ENCODE results near the gene SLC6A4. TPM values are rescaled to one million over a fixed set of nuclear protein-coding genes. Genes with fewer than 3 reads are reported as not detected.

SLC6A4 gene
- 0.22 TPM for polyA plus RNA-seq (2013)

DNA sequence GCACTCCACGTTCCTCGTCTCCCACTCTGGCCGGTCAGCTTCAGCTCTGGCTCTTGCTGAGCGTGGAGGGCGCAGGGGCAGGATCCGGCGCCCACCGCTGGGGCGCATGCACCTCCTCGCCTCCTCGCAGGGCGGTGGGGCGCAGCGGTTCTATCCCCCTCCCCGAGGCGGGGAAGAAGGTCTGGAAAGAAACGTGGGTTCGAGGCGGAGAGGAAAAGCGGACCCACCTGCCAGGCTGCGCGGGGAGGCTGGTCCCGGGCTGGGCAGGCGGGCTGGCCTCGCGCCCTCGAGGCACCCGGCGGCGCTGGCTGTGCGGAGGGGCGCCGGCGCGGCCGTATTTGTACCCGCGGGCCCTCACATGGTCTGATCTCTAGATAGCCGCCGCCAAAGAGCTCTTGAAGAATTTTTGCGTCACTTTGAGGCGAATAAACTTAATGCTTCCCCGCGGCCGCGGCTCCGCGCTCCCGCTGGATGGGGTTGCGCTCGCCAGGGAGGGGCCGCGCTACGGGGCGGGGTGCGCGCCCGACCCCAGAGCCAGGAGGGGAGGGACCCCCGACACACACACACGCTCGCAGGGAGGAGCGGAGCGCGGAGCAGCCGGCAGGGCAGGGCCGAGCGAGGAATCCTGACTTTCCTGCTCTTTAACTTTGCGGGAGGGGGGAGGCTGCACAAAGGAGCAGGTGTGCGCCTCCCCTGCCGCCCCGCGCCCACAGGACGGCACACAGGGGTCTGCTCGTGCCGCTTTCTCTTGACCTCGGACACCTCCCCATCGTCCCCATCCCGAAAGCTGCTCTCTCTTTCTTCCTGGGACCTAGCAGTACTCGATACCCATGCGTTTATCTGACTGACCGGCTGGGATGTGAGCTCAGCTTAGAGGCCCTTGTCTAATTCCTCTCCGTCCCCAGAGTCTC is at the start of gene SLC6A4:
TSS of gene SLC6A4 (minus strand) at position 312 of the 911 bp plus-strand sequence. CDS start 13,739 bp downstream, outside the sequence.
- Histone ChIP-seq H3K4me1 (ENCODE audit: control extremely low read depth in 1 of 4, control insufficient read depth in 4 of 4, insufficient read depth in 4 of 4, low read length in 3 of 4) (peaks cover 0 to 33% (median 26%) of the 10 kb centered on the region in 4 experiments), H3K27me3 (replicated peaks in 2 of 5; ENCODE audit: control insufficient read depth in 4 of 5, insufficient read depth in 5 of 5, low read length in 4 of 5) (peaks cover 10 to 81% (median 43%) of the 10 kb centered on the region in 5 experiments), H3K36me3 (ENCODE audit: control insufficient read depth in 4 of 4, insufficient read depth in 4 of 4, low read length in 3 of 4) (no peaks in the 10 kb centered on the region), H3K4me3 (ENCODE audit: control insufficient read depth in 1 of 7, extremely low read depth in 1 of 7, insufficient read depth in 4 of 7, low read depth in 2 of 7, low read length in 6 of 7) (peak within 1 kb of the TSS in 6 of 7 experiments; percentile 38 to 73 (median 52)), H3K27ac (ENCODE audit: insufficient read depth in 1 of 2, low read depth in 1 of 2, low read length in 2 of 2, poor library complexity in 1 of 2, severe bottlenecking in 2 of 2) (no peak within 1 kb of the TSS), H3K9me3 (ENCODE audit: control extremely low read depth in 1 of 5, control insufficient read depth in 4 of 5, insufficient read depth in 2 of 5, low read depth in 1 of 5, low read length in 4 of 5) (peaks cover 0 to 2% (median 0%) of the 10 kb centered on the region in 5 experiments)
- ChIA-PET POLR2A (interaction anchor here (0.6 kb wide), 1 partner anchor 69 kb away, joined by 5 read pairs; no protein-coding TSS in a partner anchor), CTCF (interaction anchor here (0.9 to 1.1 kb wide), 3 partner anchors 21 to 110 kb away, joined by 3 read pairs; no protein-coding TSS in a partner anchor)
- 4% methylated on average over 66 of the region's 82 CpGs for WGBS (ENCODE audit: insufficient coverage)
- peak in 2 of 3 donors; percentile 31 to 55 for DNase-seq

DNA sequence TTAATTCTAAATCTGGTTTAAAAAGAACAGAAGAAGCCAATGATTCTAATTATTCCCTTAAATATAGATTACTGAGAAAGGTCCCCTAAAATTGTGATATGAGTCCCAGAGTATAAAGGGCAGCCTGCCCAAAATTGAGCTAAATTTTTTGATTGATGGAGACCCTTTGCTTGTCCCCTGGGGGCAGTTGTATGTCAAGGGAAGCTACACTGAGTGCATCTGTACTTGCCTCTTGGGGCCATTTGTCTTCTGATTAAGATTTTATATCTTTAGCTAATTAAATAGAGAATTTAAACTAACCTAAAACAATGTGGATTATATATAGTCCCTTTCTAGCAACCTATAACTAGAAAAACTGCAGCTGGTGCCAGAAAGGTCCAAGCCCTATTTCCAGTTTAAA is 43.7 kb upstream of the SLC6A4 start:
- POLR2A ChIA-PET = no interaction called here
- DNase-seq = no peak
- peaks cover 10 to 77% (median 40%) of the 10 kb centered on the region in 4 experiments for H3K36me3 ChIP-seq (ENCODE audit: control insufficient read depth in 4 of 4, insufficient read depth in 4 of 4, low read length in 3 of 4)

DNA sequence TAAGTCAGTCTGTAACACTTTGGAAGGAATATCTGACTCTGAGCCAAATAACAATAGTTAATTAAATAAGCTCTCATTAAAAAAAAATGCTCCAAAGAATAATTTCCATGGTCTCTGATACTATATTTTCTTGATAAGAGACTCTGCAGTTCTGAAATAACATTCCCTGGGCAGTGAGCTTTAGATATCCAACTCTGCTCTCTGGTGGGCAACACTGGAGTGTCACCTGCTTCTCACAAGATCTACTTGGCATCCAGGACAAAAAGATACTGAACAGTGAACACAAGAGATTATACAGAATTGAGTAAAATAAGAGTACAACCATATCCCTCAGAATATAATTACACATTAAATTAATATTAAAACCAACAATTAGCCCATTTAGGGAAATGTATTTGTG is 42.5 kb upstream of the SLC6A4 start:
- H3K9me3 ChIP-seq (ENCODE audit: control extremely low read depth in 1 of 5, control insufficient read depth in 4 of 5, insufficient read depth in 2 of 5, low read depth in 1 of 5, low read length in 4 of 5) = no peaks in the 10 kb centered on the region
- DNase-seq = peak; percentile 50 to 77 (median 71)
- peaks cover 15 to 79% (median 45%) of the 10 kb centered on the region in 4 experiments for H3K36me3 ChIP-seq (ENCODE audit: control insufficient read depth in 4 of 4, insufficient read depth in 4 of 4, low read length in 3 of 4)
- ChIA-PET POLR2A (no interaction called here), CTCF (interaction anchor here (0.6 to 1.8 kb wide), 8 partner anchors 18 to 181 kb away, joined by 3 to 5 read pairs (median 4); no protein-coding TSS in a partner anchor)
- no peak overlapping the region for H3K27ac ChIP-seq (ENCODE audit: insufficient read depth in 1 of 2, low read depth in 1 of 2, low read length in 2 of 2, poor library complexity in 1 of 2, severe bottlenecking in 2 of 2)
- no peaks in the 10 kb centered on the region for H3K4me1 ChIP-seq (ENCODE audit: control extremely low read depth in 1 of 4, control insufficient read depth in 4 of 4, insufficient read depth in 4 of 4, low read length in 3 of 4)
- no peak overlapping the region for H3K4me3 ChIP-seq (ENCODE audit: control insufficient read depth in 1 of 7, extremely low read depth in 1 of 7, insufficient read depth in 4 of 7, low read depth in 2 of 7, low read length in 6 of 7)
- no peaks in the 10 kb centered on the region for H3K27me3 ChIP-seq (replicated peaks in 2 of 5; ENCODE audit: control insufficient read depth in 4 of 5, insufficient read depth in 5 of 5, low read length in 4 of 5)

More for the DNA sequence above, 43.7 kb upstream of the SLC6A4 start:
- Histone ChIP-seq H3K9me3 (ENCODE audit: control extremely low read depth in 1 of 5, control insufficient read depth in 4 of 5, insufficient read depth in 2 of 5, low read depth in 1 of 5, low read length in 4 of 5) (no peaks in the 10 kb centered on the region), H3K27ac (ENCODE audit: insufficient read depth in 1 of 2, low read depth in 1 of 2, low read length in 2 of 2, poor library complexity in 1 of 2, severe bottlenecking in 2 of 2) (no peak overlapping the region), H3K4me1 (ENCODE audit: control extremely low read depth in 1 of 4, control insufficient read depth in 4 of 4, insufficient read depth in 4 of 4, low read length in 3 of 4) (no peaks in the 10 kb centered on the region), H3K27me3 (replicated peaks in 2 of 5; ENCODE audit: control insufficient read depth in 4 of 5, insufficient read depth in 5 of 5, low read length in 4 of 5) (no peaks in the 10 kb centered on the region), H3K4me3 (ENCODE audit: control insufficient read depth in 1 of 7, extremely low read depth in 1 of 7, insufficient read depth in 4 of 7, low read depth in 2 of 7, low read length in 6 of 7) (no peak overlapping the region)
- CTCF ChIA-PET = interaction anchor here (0.7 to 2.4 kb wide), 7 partner anchors 12 to 174 kb away, joined by 3 to 16 read pairs (median 4); partner anchors contain the start of gene BLMH

- WGBS (ENCODE audit: insufficient coverage) = 80% methylated on average over 1 of the region's 2 CpGs
- H3K4me1 ChIP-seq (ENCODE audit: control extremely low read depth in 1 of 4, control insufficient read depth in 4 of 4, insufficient read depth in 4 of 4, low read length in 3 of 4) = no peaks in the 10 kb centered on the region
- no peak overlapping the region for H3K27ac ChIP-seq (ENCODE audit: insufficient read depth in 1 of 2, low read depth in 1 of 2, low read length in 2 of 2, poor library complexity in 1 of 2, severe bottlenecking in 2 of 2)
- no peak for DNase-seq
- H3K27me3 ChIP-seq (replicated peaks in 2 of 5; ENCODE audit: control insufficient read depth in 4 of 5, insufficient read depth in 5 of 5, low read length in 4 of 5) = no peaks in the 10 kb centered on the region
- peaks cover 30 to 82% (median 48%) of the 10 kb centered on the region in 4 experiments for H3K36me3 ChIP-seq (ENCODE audit: control insufficient read depth in 4 of 4, insufficient read depth in 4 of 4, low read length in 3 of 4)
- CTCF ChIA-PET = no interaction called here
- no peaks in the 10 kb centered on the region for H3K9me3 ChIP-seq (ENCODE audit: control extremely low read depth in 1 of 5, control insufficient read depth in 4 of 5, insufficient read depth in 2 of 5, low read depth in 1 of 5, low read length in 4 of 5)
- H3K4me3 ChIP-seq (ENCODE audit: control insufficient read depth in 1 of 7, extremely low read depth in 1 of 7, insufficient read depth in 4 of 7, low read depth in 2 of 7, low read length in 6 of 7) = no peak overlapping the region
- POLR2A ChIA-PET = no interaction called here
Measured at GRCh38 chr17:30275911-30276310, 40.4 kb upstream of the SLC6A4 start.

GRCh38 chr17:30274887-30275286 is 39.4 kb upstream of the SLC6A4 start:
- no peak overlapping the region for H3K27ac ChIP-seq (ENCODE audit: insufficient read depth in 1 of 2, low read depth in 1 of 2, low read length in 2 of 2, poor library complexity in 1 of 2, severe bottlenecking in 2 of 2)
- H3K27me3 ChIP-seq (replicated peaks in 2 of 5; ENCODE audit: control insufficient read depth in 4 of 5, insufficient read depth in 5 of 5, low read length in 4 of 5) = no peaks in the 10 kb centered on the region
- ChIA-PET CTCF (no interaction called here), POLR2A (no interaction called here)
- no peaks in the 10 kb centered on the region for H3K4me1 ChIP-seq (ENCODE audit: control extremely low read depth in 1 of 4, control insufficient read depth in 4 of 4, insufficient read depth in 4 of 4, low read length in 3 of 4)
- no peak for DNase-seq
- H3K4me3 ChIP-seq (ENCODE audit: control insufficient read depth in 1 of 7, extremely low read depth in 1 of 7, insufficient read depth in 4 of 7, low read depth in 2 of 7, low read length in 6 of 7) = no peak overlapping the region
- H3K9me3 ChIP-seq (ENCODE audit: control extremely low read depth in 1 of 5, control insufficient read depth in 4 of 5, insufficient read depth in 2 of 5, low read depth in 1 of 5, low read length in 4 of 5) = no peaks in the 10 kb centered on the region
- no CpG with 5 or more reads among the region's 3 CpGs for WGBS (ENCODE audit: insufficient coverage)
- peaks cover 28 to 76% (median 46%) of the 10 kb centered on the region in 4 experiments for H3K36me3 ChIP-seq (ENCODE audit: control insufficient read depth in 4 of 4, insufficient read depth in 4 of 4, low read length in 3 of 4)

- H3K27ac ChIP-seq (ENCODE audit: insufficient read depth in 1 of 2, low read depth in 1 of 2, low read length in 2 of 2, poor library complexity in 1 of 2, severe bottlenecking in 2 of 2) = no peak overlapping the region
- ChIA-PET POLR2A (no interaction called here), CTCF (interaction anchor here (0.7 to 1.6 kb wide), 3 partner anchors 23 to 148 kb away, joined by 3 to 5 read pairs (median 4); no protein-coding TSS in a partner anchor)
- 100% methylated on average over 2 of the region's 6 CpGs for WGBS (ENCODE audit: insufficient coverage)
- no peaks in the 10 kb centered on the region for H3K9me3 ChIP-seq (ENCODE audit: control extremely low read depth in 1 of 5, control insufficient read depth in 4 of 5, insufficient read depth in 2 of 5, low read depth in 1 of 5, low read length in 4 of 5)
- H3K36me3 ChIP-seq (ENCODE audit: control insufficient read depth in 4 of 4, insufficient read depth in 4 of 4, low read length in 3 of 4) = peaks cover 23 to 68% (median 42%) of the 10 kb centered on the region in 4 experiments
- H3K4me3 ChIP-seq (ENCODE audit: control insufficient read depth in 1 of 7, extremely low read depth in 1 of 7, insufficient read depth in 4 of 7, low read depth in 2 of 7, low read length in 6 of 7) = no peak overlapping the region
- no peaks in the 10 kb centered on the region for H3K4me1 ChIP-seq (ENCODE audit: control extremely low read depth in 1 of 4, control insufficient read depth in 4 of 4, insufficient read depth in 4 of 4, low read length in 3 of 4)
- no peak for DNase-seq
- no peaks in the 10 kb centered on the region for H3K27me3 ChIP-seq (replicated peaks in 2 of 5; ENCODE audit: control insufficient read depth in 4 of 5, insufficient read depth in 5 of 5, low read length in 4 of 5)
Measured at GRCh38 chr17:30273373-30273772, 37.9 kb upstream of the SLC6A4 start.

- H3K36me3 ChIP-seq (ENCODE audit: control insufficient read depth in 4 of 4, insufficient read depth in 4 of 4, low read length in 3 of 4) = peaks cover 25 to 70% (median 46%) of the 10 kb centered on the region in 4 experiments
- H3K27ac ChIP-seq (ENCODE audit: insufficient read depth in 1 of 2, low read depth in 1 of 2, low read length in 2 of 2, poor library complexity in 1 of 2, severe bottlenecking in 2 of 2) = no peak overlapping the region
- CTCF ChIA-PET = interaction anchor here (1.1 kb wide), 1 partner anchor 10 kb away, joined by 3 read pairs; no protein-coding TSS in a partner anchor
Measured at GRCh38 chr17:30271102-30271501, 35.6 kb upstream of the SLC6A4 start.

More at GRCh38 chr17:30271102-30271501, 35.6 kb upstream of the SLC6A4 start:
- Histone ChIP-seq H3K4me3 (ENCODE audit: control insufficient read depth in 1 of 7, extremely low read depth in 1 of 7, insufficient read depth in 4 of 7, low read depth in 2 of 7, low read length in 6 of 7) (no peak overlapping the region), H3K9me3 (ENCODE audit: control extremely low read depth in 1 of 5, control insufficient read depth in 4 of 5, insufficient read depth in 2 of 5, low read depth in 1 of 5, low read length in 4 of 5) (no peaks in the 10 kb centered on the region), H3K27me3 (replicated peaks in 2 of 5; ENCODE audit: control insufficient read depth in 4 of 5, insufficient read depth in 5 of 5, low read length in 4 of 5) (no peaks in the 10 kb centered on the region), H3K4me1 (ENCODE audit: control extremely low read depth in 1 of 4, control insufficient read depth in 4 of 4, insufficient read depth in 4 of 4, low read length in 3 of 4) (no peaks in the 10 kb centered on the region)
- WGBS (ENCODE audit: insufficient coverage) = no CpG with 5 or more reads among the region's 6 CpGs
- DNase-seq = no peak
- POLR2A ChIA-PET = no interaction called here
